Ishikawa (cell line): Measurements from ENCODE around the gene PIEZO1.

Experiments used
- CEBPB ChIP-seq: IDR thresholded peaks from 2 replicates; pipeline ENCODE4 v1.6.1; 2012
- CREB1 ChIP-seq: IDR thresholded peaks from 2 replicates; pipeline ENCODE4 v1.6.1; 2012; ENCODE audit warnings: low read depth
- FOXM1 ChIP-seq: IDR thresholded peaks from 2 replicates; pipeline ENCODE4 v1.6.1; 2012; ENCODE audit warnings: low read depth, borderline replicate concordance
- MAX ChIP-seq: IDR thresholded peaks from 2 replicates; pipeline ENCODE4 v1.6.1; 2012
- REST ChIP-seq: IDR thresholded peaks from 2 replicates; pipeline ENCODE4 v1.6.1; 2012; ENCODE audit warnings: low read depth, mild to moderate bottlenecking
- TAF1 ChIP-seq: IDR thresholded peaks from 2 replicates; pipeline ENCODE4 v1.6.1; 2012; ENCODE audit warnings: low read depth, mild to moderate bottlenecking
- TCF12 ChIP-seq: IDR thresholded peaks from 2 replicates; pipeline ENCODE4 v1.6.1; 2012; ENCODE audit warnings: low read depth
- YY1 ChIP-seq: IDR thresholded peaks from 2 replicates; pipeline ENCODE4 v1.6.1; 2012; ENCODE audit warnings: low read depth
- ZBTB7A ChIP-seq: IDR thresholded peaks from 2 replicates; pipeline ENCODE4 v1.6.1; 2012; ENCODE audit warnings: low read depth

- TF ChIP-seq MAX (no peak), REST (no peak), CREB1 (no peak), ZBTB7A (no peak), CEBPB (no peak), FOXM1 (no peak), TAF1 (no peak), TCF12 (no peak), YY1 (no peak)
These were observed 6.4 kb downstream of the PIEZO1 start for GRCh38 chr16:88778541-88779065.
